Testis (tissue), 2 donors: ENCODE results near the gene EDARADD.

Experiments used
- POLR2A ChIP-seq: fragments of 450-650 bp; IDR thresholded peaks from one replicate; pipeline ENCODE4 v1.6.1; 2017; ENCODE audit warnings: antibody characterized with exemption, mild to moderate bottlenecking, moderate library complexity
- TF ChIP-seq, protein P1 (sequence below), 3 experiments: fragments of 450-650 bp in 2 of 3; fragments of 200-600 bp in 1 of 3; sonication (generic) in 1 of 3; IDR thresholded peaks; one replicate each; pipeline ENCODE4 v1.5.1; 2016 to 2019; ENCODE audit warnings: antibody characterized with exemption in 3 of 3, mild to moderate bottlenecking in 2 of 3, moderate library complexity in 1 of 3

DNA sequence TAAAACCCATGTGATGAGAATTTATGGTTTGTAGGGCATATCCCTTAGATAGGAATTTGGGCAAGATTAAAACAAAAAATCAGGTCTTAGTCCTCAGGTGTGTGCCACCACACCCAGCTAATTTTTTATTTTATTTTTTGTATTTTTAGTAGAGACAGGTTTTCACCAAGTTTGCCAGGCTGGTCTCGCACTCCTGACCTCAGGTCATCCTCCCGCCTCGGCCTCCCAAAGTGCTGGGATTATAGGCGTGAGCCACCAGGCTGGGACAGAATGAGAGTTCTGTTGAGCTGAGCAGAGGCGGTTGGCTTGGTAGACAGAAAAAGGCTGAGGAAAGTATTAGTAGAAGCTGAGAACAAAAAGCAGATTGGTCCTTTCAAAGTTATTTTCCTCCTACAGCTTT, 43.8 kb upstream of the EDARADD start:
- TF ChIP-seq, protein P1, sequence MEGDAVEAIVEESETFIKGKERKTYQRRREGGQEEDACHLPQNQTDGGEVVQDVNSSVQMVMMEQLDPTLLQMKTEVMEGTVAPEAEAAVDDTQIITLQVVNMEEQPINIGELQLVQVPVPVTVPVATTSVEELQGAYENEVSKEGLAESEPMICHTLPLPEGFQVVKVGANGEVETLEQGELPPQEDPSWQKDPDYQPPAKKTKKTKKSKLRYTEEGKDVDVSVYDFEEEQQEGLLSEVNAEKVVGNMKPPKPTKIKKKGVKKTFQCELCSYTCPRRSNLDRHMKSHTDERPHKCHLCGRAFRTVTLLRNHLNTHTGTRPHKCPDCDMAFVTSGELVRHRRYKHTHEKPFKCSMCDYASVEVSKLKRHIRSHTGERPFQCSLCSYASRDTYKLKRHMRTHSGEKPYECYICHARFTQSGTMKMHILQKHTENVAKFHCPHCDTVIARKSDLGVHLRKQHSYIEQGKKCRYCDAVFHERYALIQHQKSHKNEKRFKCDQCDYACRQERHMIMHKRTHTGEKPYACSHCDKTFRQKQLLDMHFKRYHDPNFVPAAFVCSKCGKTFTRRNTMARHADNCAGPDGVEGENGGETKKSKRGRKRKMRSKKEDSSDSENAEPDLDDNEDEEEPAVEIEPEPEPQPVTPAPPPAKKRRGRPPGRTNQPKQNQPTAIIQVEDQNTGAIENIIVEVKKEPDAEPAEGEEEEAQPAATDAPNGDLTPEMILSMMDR (IDR thresholded peaks at IDR 0.05), result no peak
- TF ChIP-seq POLR2A, result no peak
